ENCODE data around the gene DGKQ. TPM values are rescaled to one million over a fixed set of nuclear protein-coding genes. Genes with fewer than 3 reads are reported as not detected.

Gene DGKQ
- total RNA-seq, 1 experiment from 2014 or later, result 11.5 TPM

GRCh38 chr4:957231-957580 is 16.2 kb downstream of the DGKQ start:
- ChIA-PET CTCF (no interaction called here), POLR2A (ENCODE audit: unreplicated experiment) (no interaction called here)
- H3F3A ChIP-seq (ENCODE audit: insufficient read depth, low read depth), result no peaks in the 10 kb centered on the region
- H2AFZ ChIP-seq, result no peak overlapping the region
- no TSS peak for BruUV-seq (replicated peaks)
- no peaks in the 10 kb centered on the region for H3K4me1 ChIP-seq (replicated peaks; ENCODE audit: insufficient read depth)
- H3K9me2 ChIP-seq (ENCODE audit: insufficient read depth), result no peaks in the 10 kb centered on the region
- H3K79me2 ChIP-seq (ENCODE audit: low read depth), result no peaks in the 10 kb centered on the region
- H3K27me3 ChIP-seq (ENCODE audit: insufficient read depth, low read depth), result no peaks in the 10 kb centered on the region
- no peaks in the 10 kb centered on the region for H4K20me1 ChIP-seq (ENCODE audit: insufficient read depth)
- H3K27ac ChIP-seq, result no peak overlapping the region
- H3K9me3 ChIP-seq (ENCODE audit: insufficient read depth, low read depth), result no peaks in the 10 kb centered on the region
- no peak overlapping the region for H3K4me3 ChIP-seq
- no peak for DNase-seq
- no peaks in the 10 kb centered on the region for H3K36me3 ChIP-seq (ENCODE audit: low read depth)
- intact Hi-C loops (cut with micrococcal nuclease; ENCODE audit: unreplicated experiment), result no loop called here
- TF ChIP-seq CTCF (conservative IDR thresholded peaks at IDR 0.05) (no peak), EZH2 (IDR thresholded peaks at IDR 0.05; ENCODE audit: low read depth) (no peak)
- no peak overlapping the region for H3K4me2 ChIP-seq

GRCh38 chr4:956531-957230 is 16.7 kb downstream of the DGKQ start:
- H3K36me3 ChIP-seq (ENCODE audit: low read depth), result no peaks in the 10 kb centered on the region
- H3K4me1 ChIP-seq (replicated peaks; ENCODE audit: insufficient read depth), result no peaks in the 10 kb centered on the region
- H3K79me2 ChIP-seq (ENCODE audit: low read depth), result no peaks in the 10 kb centered on the region
- TF ChIP-seq EZH2 (IDR thresholded peaks at IDR 0.05; ENCODE audit: low read depth) (no peak), CTCF (conservative IDR thresholded peaks at IDR 0.05) (no peak)
- CTCF ChIA-PET, result interaction anchor here (0.6 kb wide), 1 partner anchor 10 kb away, joined by 17 read pairs; no protein-coding TSS in a partner anchor
- no TSS peak for BruUV-seq (replicated peaks)
- POLR2A ChIA-PET (ENCODE audit: unreplicated experiment), result no interaction called here
- H3K4me2 ChIP-seq, result no peak overlapping the region
- no peak overlapping the region for H2AFZ ChIP-seq
- no peak overlapping the region for H3K4me3 ChIP-seq
- H3F3A ChIP-seq (ENCODE audit: insufficient read depth, low read depth), result no peaks in the 10 kb centered on the region
- H3K9me2 ChIP-seq (ENCODE audit: insufficient read depth), result no peaks in the 10 kb centered on the region
- intact Hi-C loops (cut with micrococcal nuclease; ENCODE audit: unreplicated experiment), result no loop called here
- no peak for DNase-seq
- H3K9me3 ChIP-seq (ENCODE audit: insufficient read depth, low read depth), result no peaks in the 10 kb centered on the region
- no peaks in the 10 kb centered on the region for H3K27me3 ChIP-seq (ENCODE audit: insufficient read depth, low read depth)
- no peak overlapping the region for H3K27ac ChIP-seq
- H4K20me1 ChIP-seq (ENCODE audit: insufficient read depth), result no peaks in the 10 kb centered on the region

GRCh38 chr4:955931-956381 is 17.4 kb downstream of the DGKQ start:
- Histone ChIP-seq H3K27ac (no peak overlapping the region), H3K9me2 (ENCODE audit: insufficient read depth) (no peaks in the 10 kb centered on the region), H3K9me3 (ENCODE audit: insufficient read depth, low read depth) (no peaks in the 10 kb centered on the region), H3K4me1 (replicated peaks; ENCODE audit: insufficient read depth) (no peaks in the 10 kb centered on the region), H3K4me2 (no peak overlapping the region), H3K4me3 (no peak overlapping the region), H3F3A (ENCODE audit: insufficient read depth, low read depth) (no peaks in the 10 kb centered on the region), H4K20me1 (ENCODE audit: insufficient read depth) (no peaks in the 10 kb centered on the region), H3K27me3 (ENCODE audit: insufficient read depth, low read depth) (no peaks in the 10 kb centered on the region), H3K79me2 (ENCODE audit: low read depth) (no peaks in the 10 kb centered on the region), H3K36me3 (ENCODE audit: low read depth) (no peaks in the 10 kb centered on the region), H2AFZ (no peak overlapping the region)
- BruUV-seq (replicated peaks), result no TSS peak
- TF ChIP-seq EZH2 (IDR thresholded peaks at IDR 0.05; ENCODE audit: low read depth) (no peak), CTCF (conservative IDR thresholded peaks at IDR 0.05) (no peak)
- intact Hi-C loops (cut with micrococcal nuclease; ENCODE audit: unreplicated experiment), result no loop called here
- ChIA-PET POLR2A (ENCODE audit: unreplicated experiment) (no interaction called here), CTCF (interaction anchor here (0.6 kb wide), 1 partner anchor 11 kb away, joined by 17 read pairs; no protein-coding TSS in a partner anchor)
- DNase-seq, result no peak

All from PC-9 (cell line).